Stimulated activated CD4-positive, alpha-beta T cell treated with anti-CD3 and anti-CD28 coated beads, TNF-alpha, amount 100 ng/mL, for 4 hours (primary cell): Measurements from ENCODE around the gene BRME1.
"Not testable (repeated sequence)": the region's sequence is repeated elsewhere in the genome, so short reads cannot be mapped to it uniquely, and the experiment has no call there.

Source experiments
- DNase-seq, 3 experiments: peaks; one replicate each; pipeline ENCODE4 v3.0.0-alpha.2; 2020; ENCODE audit warnings: low read depth in 3 of 3

Gene BRME1

GRCh38 chr19:13926715-13927114, 20.8 kb upstream of the BRME1 start:
- DNase-seq, result no peak

DNA sequence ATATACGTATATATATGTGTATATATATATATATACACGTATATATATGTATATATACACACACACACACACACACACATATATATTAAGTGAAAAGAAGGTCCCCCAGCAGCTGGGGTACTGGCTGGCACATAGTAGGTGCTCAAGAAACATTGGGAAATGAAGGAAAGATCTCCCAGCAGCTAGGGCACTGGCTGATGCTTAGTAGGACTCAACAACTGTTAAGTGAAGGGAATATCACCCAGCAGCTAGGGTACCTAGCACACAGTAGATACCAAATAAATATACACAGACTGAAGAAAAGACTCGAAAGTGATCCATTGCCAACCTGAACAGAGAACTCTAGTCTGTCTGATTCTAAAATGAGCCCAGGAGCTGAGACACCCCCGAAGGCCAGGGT, 20.1 kb upstream of the BRME1 start:
- DNase-seq, result no peak

DNA sequence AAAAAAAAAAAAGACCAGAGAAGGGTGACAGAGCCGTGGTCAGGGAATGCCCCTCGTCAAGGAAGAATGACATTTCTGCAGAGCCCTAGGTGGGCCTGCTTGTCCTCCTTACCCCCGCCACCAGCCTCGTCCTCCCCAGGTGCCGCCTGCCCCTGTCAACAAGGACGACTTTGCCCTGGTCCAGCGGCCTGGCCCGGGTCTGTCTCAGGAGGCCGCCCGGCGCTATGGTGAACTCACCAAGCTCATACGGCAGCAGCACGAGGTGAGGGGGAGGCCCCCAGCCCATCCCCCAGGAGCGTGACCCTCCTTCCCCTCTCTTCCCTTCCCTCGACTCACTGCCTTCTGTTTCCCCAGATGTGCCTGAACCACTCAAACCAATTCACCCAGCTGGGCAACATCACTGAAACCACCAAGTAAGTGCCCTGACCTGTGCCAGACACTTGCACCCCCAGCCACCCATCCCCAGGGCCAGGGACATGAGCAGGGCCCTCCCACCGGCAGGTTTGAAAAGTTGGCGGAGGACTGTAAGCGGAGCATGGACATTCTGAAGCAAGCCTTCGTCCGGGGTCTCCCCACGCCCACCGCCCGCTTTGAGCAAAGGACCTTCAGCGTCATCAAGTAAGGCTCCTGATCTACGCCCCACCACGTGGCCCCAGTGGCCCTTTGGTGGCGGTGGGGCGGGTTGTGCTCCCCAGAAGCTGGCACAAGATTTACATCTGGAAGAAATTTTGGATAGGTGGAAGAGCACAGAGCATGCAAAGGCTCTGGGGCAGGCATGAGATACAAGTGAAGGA, 17.5 kb upstream of the BRME1 start:
- DNase-seq, result no peak

DNA sequence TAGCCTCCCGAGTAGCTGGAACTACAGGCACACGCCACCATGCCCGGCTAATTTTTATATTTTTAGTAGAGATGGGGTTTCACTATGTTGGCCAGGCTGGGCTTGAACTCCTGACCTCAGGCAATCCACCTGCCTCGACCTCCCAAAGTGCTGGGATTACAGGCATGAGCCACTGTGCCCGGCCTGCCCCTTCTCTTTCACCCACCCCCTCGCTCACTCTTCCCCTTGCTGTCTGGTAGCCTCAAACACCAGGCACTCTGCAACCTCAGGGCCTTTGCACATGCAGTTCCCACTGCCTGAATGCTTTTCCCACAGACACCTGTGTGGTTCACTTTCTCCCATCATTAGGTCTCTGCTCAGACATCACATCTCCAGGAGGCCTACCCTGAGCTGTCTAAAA, 16.2 kb upstream of the BRME1 start:
- DNase-seq, result not testable (repeated sequence)

DNA sequence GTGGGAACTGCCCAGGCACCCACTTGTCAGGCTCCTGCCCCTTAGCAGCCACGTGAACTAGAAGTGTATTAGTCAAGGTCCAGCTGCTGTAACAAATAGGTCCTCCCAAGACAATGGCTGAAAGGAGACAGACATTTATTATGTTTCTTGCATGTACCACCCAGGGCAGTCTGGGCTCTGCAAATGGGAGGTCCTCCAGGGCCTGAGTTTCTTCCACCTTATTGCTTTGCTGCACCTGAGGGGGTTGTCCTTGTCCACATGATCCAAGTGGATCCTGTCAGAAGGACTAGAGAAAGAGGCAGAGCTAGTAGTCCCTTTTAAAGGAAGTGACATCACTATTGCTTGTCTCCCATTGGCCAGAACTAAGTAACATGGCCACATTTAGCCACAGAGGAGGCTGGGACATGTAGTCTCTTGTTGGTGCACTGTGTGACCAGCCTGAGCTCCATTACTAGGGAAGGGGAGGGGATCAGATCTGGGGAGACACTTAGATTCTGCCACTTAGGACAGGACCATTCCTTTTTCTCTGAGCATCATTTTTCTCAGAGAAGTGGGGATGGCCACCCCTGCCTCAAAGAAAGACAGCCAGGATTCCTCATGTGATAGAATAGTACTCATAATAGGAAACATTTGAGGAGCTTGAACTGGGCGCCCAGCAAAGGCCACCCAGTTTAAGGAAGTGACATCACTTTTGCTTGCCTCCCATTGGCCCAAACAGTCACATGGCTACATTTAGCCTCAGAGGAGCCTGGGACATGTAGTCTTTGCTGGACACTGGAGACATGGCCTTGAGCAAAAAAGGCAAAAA, 15.2 kb upstream of the BRME1 start:
- DNase-seq, result no peak

DNA sequence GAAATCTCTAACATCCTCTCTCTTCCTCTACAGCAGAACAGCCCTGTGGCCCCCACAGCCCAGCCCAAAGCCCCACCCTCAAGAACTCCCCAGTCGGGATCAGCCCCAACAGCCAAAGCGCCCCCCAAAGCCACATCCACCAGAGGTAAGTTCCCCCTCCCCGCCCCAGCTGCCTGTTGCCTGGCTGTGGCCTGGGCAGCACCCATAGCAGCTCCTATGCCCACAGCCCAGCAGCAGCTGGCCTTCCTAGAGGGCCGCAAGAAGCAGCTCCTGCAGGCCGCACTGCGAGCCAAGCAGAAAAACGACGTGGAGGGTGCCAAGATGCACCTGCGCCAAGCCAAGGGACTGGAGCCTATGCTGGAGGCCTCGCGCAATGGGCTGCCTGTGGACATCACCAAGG, 14.6 kb upstream of the BRME1 start:
- DNase-seq, result no peak

- DNase-seq, result no peak
Measured at GRCh38 chr19:13918726-13919411, 13.0 kb upstream of the BRME1 start.

GRCh38 chr19:13917888-13918406, 12.0 kb upstream of the BRME1 start:
- no peak for DNase-seq

DNA sequence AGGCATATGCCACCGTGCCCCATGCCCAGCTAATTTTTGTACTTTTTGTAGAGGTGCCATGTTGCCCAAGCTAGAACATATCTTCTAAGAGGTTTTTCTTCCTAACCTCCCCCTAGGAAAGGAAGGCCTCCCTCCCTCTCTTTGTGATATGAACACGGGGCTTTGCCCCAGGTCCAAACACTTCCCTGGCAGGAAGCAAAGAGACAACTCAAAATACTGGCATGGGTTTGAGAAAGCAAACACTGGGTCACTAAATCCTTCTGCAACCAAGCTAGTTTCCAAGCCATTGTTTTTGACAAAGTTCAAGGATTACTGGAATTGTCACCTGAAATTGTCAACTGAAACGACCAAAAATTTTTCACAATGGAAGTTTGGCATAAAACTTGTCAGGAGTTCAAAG, 8.9 kb upstream of the BRME1 start:
- no peak for DNase-seq

DNA sequence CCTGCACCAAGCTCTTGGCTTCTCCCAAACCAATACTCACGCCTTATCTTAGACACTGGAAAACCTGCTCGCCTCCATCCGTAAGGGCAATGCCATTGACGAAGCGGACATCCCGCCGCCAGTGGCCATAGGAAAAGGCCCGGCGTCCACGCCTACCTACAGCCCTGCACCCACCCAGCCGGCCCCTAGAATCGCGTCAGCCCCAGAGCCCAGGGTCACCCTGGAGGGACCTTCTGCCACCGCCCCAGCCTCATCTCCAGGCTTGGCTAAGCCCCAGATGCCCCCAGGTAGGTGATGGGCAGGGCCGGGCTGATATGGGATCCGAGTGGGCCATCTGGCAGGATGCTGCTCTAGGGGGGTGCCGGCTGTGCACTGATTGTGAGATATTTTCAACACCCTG, 7.4 kb upstream of the BRME1 start:
- no peak for DNase-seq

- DNase-seq, result no peak
Measured at GRCh38 chr19:13909430-13909829, 3.5 kb upstream of the BRME1 start.

- DNase-seq, result no peak
Measured at GRCh38 chr19:13908674-13909073, 2.8 kb upstream of the BRME1 start.

DNA sequence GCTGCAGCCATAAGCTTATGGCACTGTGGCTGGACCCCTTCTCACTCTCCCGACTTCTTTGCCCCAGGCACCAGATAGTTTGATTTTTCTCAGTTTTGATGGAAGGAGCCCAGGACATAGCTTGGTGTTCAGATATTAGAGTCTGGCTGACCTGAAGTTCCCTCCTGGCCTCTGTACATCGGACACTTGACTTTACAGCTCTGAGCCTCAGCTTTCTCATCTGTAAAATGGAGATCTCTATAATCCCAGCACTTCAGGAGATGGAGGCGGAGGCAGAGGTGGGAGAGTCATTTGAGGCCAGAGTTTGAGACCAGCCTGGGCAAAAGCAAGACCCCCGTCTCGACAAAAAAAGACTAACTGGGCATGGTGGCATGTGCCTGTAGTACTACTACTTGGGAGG, 993 bp upstream of the BRME1 start:
- no peak for DNase-seq

GRCh38 chr19:13906521-13906904, 596 bp upstream of the BRME1 start:
- no peak for DNase-seq

DNA sequence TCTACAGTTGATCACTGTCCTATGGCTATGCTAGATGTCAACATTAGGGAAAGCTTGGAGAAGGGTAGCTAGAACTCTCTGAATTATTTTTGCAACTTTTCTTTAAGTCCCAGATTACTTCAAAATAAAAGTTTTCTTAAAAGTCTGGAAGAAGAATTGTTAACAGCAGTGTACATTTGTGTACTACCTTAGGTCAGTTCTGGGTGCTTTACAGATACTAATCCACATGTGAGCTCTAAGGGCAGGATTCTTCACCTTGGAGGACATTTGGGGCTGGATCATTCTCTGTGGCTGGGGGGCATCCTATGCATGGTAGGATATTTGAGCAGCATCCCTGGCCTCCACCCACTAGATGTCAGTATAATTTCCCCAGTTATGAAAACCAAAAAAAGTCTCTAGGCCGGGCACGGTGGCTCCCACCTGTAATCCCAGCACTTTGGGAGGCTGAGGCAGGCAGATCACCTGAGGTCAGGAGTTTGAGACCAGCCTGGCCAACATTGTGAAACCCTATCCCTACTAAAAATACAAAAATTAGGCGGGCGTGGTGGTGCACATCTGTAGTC, 2.8 kb downstream of the BRME1 start:
- DNase-seq, result no peak

GRCh38 chr19:13899912-13900584, 5.9 kb downstream of the BRME1 start:
- DNase-seq, result no peak

DNA sequence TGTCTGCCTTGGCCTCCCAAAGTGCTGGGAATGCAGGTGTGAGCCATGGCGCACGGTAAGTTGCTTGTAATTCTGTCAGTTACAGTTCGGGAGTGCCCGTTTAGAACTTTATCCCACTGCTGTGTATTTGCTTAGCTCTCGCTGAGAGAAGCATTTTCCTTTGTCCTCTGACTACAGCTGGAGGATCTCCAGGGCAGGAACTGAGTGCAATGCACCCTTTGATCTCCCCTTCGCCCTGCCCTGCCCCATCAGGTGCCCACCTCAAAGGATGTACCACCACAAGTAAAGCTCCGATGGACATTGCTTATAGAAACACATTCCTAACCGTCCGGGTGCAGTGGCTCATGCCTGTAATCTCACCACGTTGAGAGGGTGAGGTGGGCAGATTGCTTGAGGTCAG, 6.5 kb downstream of the BRME1 start:
- no peak for DNase-seq

GRCh38 chr19:13896227-13896626, 9.7 kb downstream of the BRME1 start:
- no peak for DNase-seq

- no peak for DNase-seq
Measured at GRCh38 chr19:13894552-13894951, 11.4 kb downstream of the BRME1 start.

- DNase-seq, result no peak
Measured at GRCh38 chr19:13892870-13893269, 13.0 kb downstream of the BRME1 start.

GRCh38 chr19:13890136-13890535, 15.8 kb downstream of the BRME1 start:
- no peak for DNase-seq

DNA sequence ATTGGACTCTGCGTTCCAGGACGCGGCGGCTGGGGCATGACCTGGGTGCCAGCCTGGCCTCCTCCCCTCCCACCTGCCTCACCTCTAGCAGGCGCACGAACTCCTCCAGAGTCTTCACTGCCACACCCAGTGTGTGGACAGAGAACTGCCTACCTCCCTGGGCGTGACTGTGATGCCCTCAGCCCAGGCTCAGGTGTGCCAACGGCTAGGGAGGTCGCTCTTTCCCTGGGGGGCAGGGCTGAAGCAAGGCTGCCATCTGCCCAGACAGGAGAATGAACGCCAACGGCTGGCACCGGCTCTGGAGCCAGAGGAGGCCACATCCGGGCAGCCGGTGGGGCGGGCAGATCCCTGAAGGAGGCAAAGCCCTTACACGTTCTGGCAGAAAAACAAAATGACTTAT, 17.6 kb downstream of the BRME1 start:
- no peak for DNase-seq
